ENCODE results near the gene SORD.

Gene SORD

GRCh38 chr15:45091161-45091560, 68.2 kb downstream of the SORD start:
- peaks cover 58% of the 10 kb centered on the region for H3K27me3 ChIP-seq (ENCODE audit: control insufficient read depth, insufficient read depth, low read length)

GRCh38 chr15:45091576-45091975, 68.6 kb downstream of the SORD start:
- no peaks in the 10 kb centered on the region for H3K9me3 ChIP-seq (replicated peaks; ENCODE audit: low read length)
- H3K9ac ChIP-seq (ENCODE audit: low read depth, low read length), result no peak overlapping the region
- H3K4me1 ChIP-seq (ENCODE audit: control insufficient read depth, insufficient read depth, low read length), result no peaks in the 10 kb centered on the region
- no peak overlapping the region for H3K4me2 ChIP-seq (ENCODE audit: low read length)
- H3K4me3 ChIP-seq (ENCODE audit: low read length), result no peak overlapping the region
- peaks cover 58% of the 10 kb centered on the region for H3K27me3 ChIP-seq (ENCODE audit: control insufficient read depth, insufficient read depth, low read length)
- H3K36me3 ChIP-seq (ENCODE audit: insufficient read depth, low read length), result no peaks in the 10 kb centered on the region

More at GRCh38 chr15:45091161-45091560, 68.2 kb downstream of the SORD start:
- H3K9ac ChIP-seq (ENCODE audit: low read depth, low read length), result no peak overlapping the region
- no peaks in the 10 kb centered on the region for H3K9me3 ChIP-seq (replicated peaks; ENCODE audit: low read length)
- H3K36me3 ChIP-seq (ENCODE audit: insufficient read depth, low read length), result no peaks in the 10 kb centered on the region
- no peak overlapping the region for H3K4me3 ChIP-seq (ENCODE audit: low read length)
- H3K4me2 ChIP-seq (ENCODE audit: low read length), result no peak overlapping the region
- H3K4me1 ChIP-seq (ENCODE audit: control insufficient read depth, insufficient read depth, low read length), result no peaks in the 10 kb centered on the region

GRCh38 chr15:45093013-45093412, 70.0 kb downstream of the SORD start:
- peaks cover 50% of the 10 kb centered on the region for H3K27me3 ChIP-seq (ENCODE audit: control insufficient read depth, insufficient read depth, low read length)
- no peaks in the 10 kb centered on the region for H3K4me1 ChIP-seq (ENCODE audit: control insufficient read depth, insufficient read depth, low read length)
- H3K9ac ChIP-seq (ENCODE audit: low read depth, low read length), result no peak overlapping the region

GRCh38 chr15:45093622-45094357, 70.8 kb downstream of the SORD start:
- H3K9me3 ChIP-seq (replicated peaks; ENCODE audit: low read length), result no peaks in the 10 kb centered on the region
- no peaks in the 10 kb centered on the region for H3K4me1 ChIP-seq (ENCODE audit: control insufficient read depth, insufficient read depth, low read length)
- H3K27me3 ChIP-seq (ENCODE audit: control insufficient read depth, insufficient read depth, low read length), result peaks cover 53% of the 10 kb centered on the region
- H3K4me3 ChIP-seq (ENCODE audit: low read length), result no peak overlapping the region
- no peak overlapping the region for H3K9ac ChIP-seq (ENCODE audit: low read depth, low read length)
- no peak overlapping the region for H3K4me2 ChIP-seq (ENCODE audit: low read length)
- H3K36me3 ChIP-seq (ENCODE audit: insufficient read depth, low read length), result no peaks in the 10 kb centered on the region

More at GRCh38 chr15:45093013-45093412, 70.0 kb downstream of the SORD start:
- Histone ChIP-seq H3K36me3 (ENCODE audit: insufficient read depth, low read length) (no peaks in the 10 kb centered on the region), H3K4me3 (ENCODE audit: low read length) (no peak overlapping the region), H3K4me2 (ENCODE audit: low read length) (no peak overlapping the region), H3K9me3 (replicated peaks; ENCODE audit: low read length) (no peaks in the 10 kb centered on the region)

GRCh38 chr15:45094358-45094730, 71.3 kb downstream of the SORD start:
- no peaks in the 10 kb centered on the region for H3K4me1 ChIP-seq (ENCODE audit: control insufficient read depth, insufficient read depth, low read length)
- no peaks in the 10 kb centered on the region for H3K36me3 ChIP-seq (ENCODE audit: insufficient read depth, low read length)
- H3K4me3 ChIP-seq (ENCODE audit: low read length), result no peak overlapping the region
- H3K9me3 ChIP-seq (replicated peaks; ENCODE audit: low read length), result no peaks in the 10 kb centered on the region
- H3K4me2 ChIP-seq (ENCODE audit: low read length), result no peak overlapping the region
- no peak overlapping the region for H3K9ac ChIP-seq (ENCODE audit: low read depth, low read length)
- peaks cover 47% of the 10 kb centered on the region for H3K27me3 ChIP-seq (ENCODE audit: control insufficient read depth, insufficient read depth, low read length)

GRCh38 chr15:45095661-45096060, 72.7 kb downstream of the SORD start:
- Histone ChIP-seq H3K36me3 (ENCODE audit: insufficient read depth, low read length) (no peaks in the 10 kb centered on the region), H3K27me3 (ENCODE audit: control insufficient read depth, insufficient read depth, low read length) (peaks cover 49% of the 10 kb centered on the region), H3K9me3 (replicated peaks; ENCODE audit: low read length) (no peaks in the 10 kb centered on the region), H3K4me3 (ENCODE audit: low read length) (no peak overlapping the region), H3K4me2 (ENCODE audit: low read length) (no peak overlapping the region), H3K9ac (ENCODE audit: low read depth, low read length) (no peak overlapping the region), H3K4me1 (ENCODE audit: control insufficient read depth, insufficient read depth, low read length) (no peaks in the 10 kb centered on the region)

GRCh38 chr15:45097466-45097865, 74.5 kb downstream of the SORD start:
- H3K36me3 ChIP-seq (ENCODE audit: insufficient read depth, low read length), result no peaks in the 10 kb centered on the region
- H3K27me3 ChIP-seq (ENCODE audit: control insufficient read depth, insufficient read depth, low read length), result peaks cover 43% of the 10 kb centered on the region
- H3K4me3 ChIP-seq (ENCODE audit: low read length), result no peak overlapping the region
- H3K9me3 ChIP-seq (replicated peaks; ENCODE audit: low read length), result no peaks in the 10 kb centered on the region
- no peak overlapping the region for H3K9ac ChIP-seq (ENCODE audit: low read depth, low read length)
- H3K4me2 ChIP-seq (ENCODE audit: low read length), result no peak overlapping the region
- H3K4me1 ChIP-seq (ENCODE audit: control insufficient read depth, insufficient read depth, low read length), result no peaks in the 10 kb centered on the region

- Histone ChIP-seq H3K9ac (ENCODE audit: low read depth, low read length) (no peak overlapping the region), H3K27me3 (ENCODE audit: control insufficient read depth, insufficient read depth, low read length) (peaks cover 39% of the 10 kb centered on the region), H3K9me3 (replicated peaks; ENCODE audit: low read length) (no peaks in the 10 kb centered on the region), H3K4me1 (ENCODE audit: control insufficient read depth, insufficient read depth, low read length) (no peaks in the 10 kb centered on the region), H3K36me3 (ENCODE audit: insufficient read depth, low read length) (no peaks in the 10 kb centered on the region), H3K4me3 (ENCODE audit: low read length) (no peak overlapping the region), H3K4me2 (ENCODE audit: low read length) (no peak overlapping the region)
Observed at GRCh38 chr15:45099549-45100165, 76.7 kb downstream of the SORD start.

- Histone ChIP-seq H3K36me3 (ENCODE audit: insufficient read depth, low read length) (no peaks in the 10 kb centered on the region), H3K4me2 (ENCODE audit: low read length) (no peak overlapping the region), H3K9ac (ENCODE audit: low read depth, low read length) (no peak overlapping the region), H3K4me1 (ENCODE audit: control insufficient read depth, insufficient read depth, low read length) (no peaks in the 10 kb centered on the region), H3K27me3 (ENCODE audit: control insufficient read depth, insufficient read depth, low read length) (peaks cover 50% of the 10 kb centered on the region), H3K9me3 (replicated peaks; ENCODE audit: low read length) (no peaks in the 10 kb centered on the region), H3K4me3 (ENCODE audit: low read length) (no peak overlapping the region)
Observed at GRCh38 chr15:45100884-45101625, 78.1 kb downstream of the SORD start.

GRCh38 chr15:45101749-45102148, 78.8 kb downstream of the SORD start:
- Histone ChIP-seq H3K4me2 (ENCODE audit: low read length) (no peak overlapping the region), H3K4me1 (ENCODE audit: control insufficient read depth, insufficient read depth, low read length) (no peaks in the 10 kb centered on the region), H3K9me3 (replicated peaks; ENCODE audit: low read length) (no peaks in the 10 kb centered on the region), H3K27me3 (ENCODE audit: control insufficient read depth, insufficient read depth, low read length) (peaks cover 57% of the 10 kb centered on the region), H3K36me3 (ENCODE audit: insufficient read depth, low read length) (no peaks in the 10 kb centered on the region), H3K4me3 (ENCODE audit: low read length) (no peak overlapping the region), H3K9ac (ENCODE audit: low read depth, low read length) (no peak overlapping the region)

- H3K4me3 ChIP-seq (ENCODE audit: low read length), result no peak overlapping the region
- peaks cover 62% of the 10 kb centered on the region for H3K27me3 ChIP-seq (ENCODE audit: control insufficient read depth, insufficient read depth, low read length)
- no peak overlapping the region for H3K4me2 ChIP-seq (ENCODE audit: low read length)
- H3K36me3 ChIP-seq (ENCODE audit: insufficient read depth, low read length), result no peaks in the 10 kb centered on the region
- H3K4me1 ChIP-seq (ENCODE audit: control insufficient read depth, insufficient read depth, low read length), result no peaks in the 10 kb centered on the region
- no peak overlapping the region for H3K9ac ChIP-seq (ENCODE audit: low read depth, low read length)
- H3K9me3 ChIP-seq (replicated peaks; ENCODE audit: low read length), result no peaks in the 10 kb centered on the region
Observed at GRCh38 chr15:45102226-45102625, 79.2 kb downstream of the SORD start.

Measured in skeletal muscle satellite cell (primary cell).